Measurements from ENCODE around the gene GALNT12.
A peak's percentile ranks its signal among the peaks of the same experiment; 100 is the strongest.

Gene GALNT12

DNA sequence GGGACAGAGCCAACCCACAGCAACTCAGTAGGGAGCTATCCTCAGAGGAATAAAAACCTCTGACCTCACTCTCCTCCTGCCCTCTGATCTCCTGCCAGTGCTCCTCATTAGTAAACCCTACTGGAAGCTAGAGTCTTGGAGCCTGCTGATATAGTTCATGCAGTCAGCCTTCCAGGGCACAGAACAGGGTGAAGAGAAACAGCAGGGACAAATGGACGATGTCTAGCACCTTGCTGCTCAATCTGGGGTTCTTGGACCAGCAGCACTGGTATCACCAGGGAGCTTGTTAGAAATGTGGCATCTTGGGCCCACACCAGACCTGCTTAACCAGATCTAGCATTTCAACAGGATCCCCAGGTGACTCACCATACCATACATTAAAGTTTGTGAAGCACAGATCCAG lies 5.5 kb upstream of the GALNT12 start:
- peaks cover 4 to 7% of the 10 kb centered on the region in 2 donors for H3K4me1 Mint-ChIP-seq (ENCODE audit: low read depth in 2 of 2)
- no peaks in the 10 kb centered on the region for H3K9me3 Mint-ChIP-seq
- DNase-seq: no peak
- H3K27ac Mint-ChIP-seq: no peak overlapping the region
- H3K27me3 Mint-ChIP-seq: peaks cover 12 to 15% of the 10 kb centered on the region in 2 donors
- H3K36me3 Mint-ChIP-seq (ENCODE audit: insufficient read depth): no peaks in the 10 kb centered on the region
- ATAC-seq (replicated peaks): no peak
- H3K4me3 Mint-ChIP-seq: no peak overlapping the region

DNA sequence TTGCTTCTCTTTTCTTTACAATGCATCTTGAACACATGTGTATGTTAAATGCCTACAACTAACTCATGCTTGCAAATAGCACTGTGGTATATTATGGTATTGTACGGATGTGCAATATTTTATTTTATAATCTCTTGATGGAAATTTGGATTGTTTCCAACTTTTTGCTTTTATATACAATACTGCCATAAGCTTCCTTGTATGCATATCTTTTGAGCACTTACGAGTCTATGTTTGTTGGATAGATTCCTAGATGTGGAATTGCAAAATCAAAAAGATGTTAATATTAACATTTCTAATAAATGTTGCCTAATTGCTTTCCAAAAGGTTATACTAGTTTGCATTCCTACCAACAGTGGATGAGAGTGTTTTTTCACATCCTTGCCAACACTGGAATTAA lies 3.4 kb upstream of the GALNT12 start:
- no peak overlapping the region for H3K4me3 Mint-ChIP-seq
- H3K27ac Mint-ChIP-seq: no peak overlapping the region
- H3K4me1 Mint-ChIP-seq (ENCODE audit: low read depth in 2 of 2): peaks cover 15 to 19% of the 10 kb centered on the region in 2 donors
- ATAC-seq (replicated peaks) (no peak), DNase-seq (no peak)
- peaks cover 3% of the 10 kb centered on the region for H3K36me3 Mint-ChIP-seq (ENCODE audit: insufficient read depth)
- no peaks in the 10 kb centered on the region for H3K9me3 Mint-ChIP-seq
- H3K27me3 Mint-ChIP-seq: peaks cover 12 to 15% of the 10 kb centered on the region in 2 donors

DNA sequence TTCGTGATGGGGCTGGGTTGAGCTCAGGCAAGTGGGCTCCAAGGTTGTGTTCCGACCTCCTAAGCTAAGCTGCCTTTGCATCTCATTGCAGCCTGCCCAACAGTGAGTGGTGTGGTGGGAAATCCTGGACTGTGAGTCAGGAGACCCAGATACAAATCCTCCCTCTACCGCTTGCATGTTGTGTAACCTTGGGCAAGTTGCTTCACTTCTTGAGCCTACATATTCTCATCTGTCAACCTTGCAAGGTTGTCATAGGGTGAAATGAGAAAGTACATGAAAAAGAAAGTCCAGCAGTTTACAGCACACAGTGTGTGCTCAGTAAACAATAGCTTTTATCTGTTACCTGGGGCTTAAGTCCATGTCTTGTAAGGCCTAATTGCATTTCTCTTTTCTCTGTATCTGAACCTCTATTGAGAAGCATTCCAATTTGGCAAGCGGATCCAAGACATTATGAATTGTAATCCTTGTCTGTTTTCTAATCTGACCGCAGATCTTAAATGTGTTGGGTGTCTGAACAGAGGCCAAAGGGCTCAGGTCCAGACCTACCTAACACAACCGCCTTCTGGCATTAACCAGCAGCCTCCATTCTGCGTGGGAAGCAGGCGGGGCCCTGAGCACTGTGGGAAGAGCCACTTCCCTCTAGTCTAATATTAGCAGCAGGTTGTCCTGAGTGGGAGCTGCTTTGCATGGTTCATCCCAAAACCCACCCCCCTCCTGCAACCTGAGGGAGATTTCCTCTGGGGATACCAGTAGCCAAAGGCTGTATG lies 1.8 kb upstream of the GALNT12 start:
- peaks cover 12 to 15% of the 10 kb centered on the region in 2 donors for H3K27me3 Mint-ChIP-seq
- H3K36me3 Mint-ChIP-seq (ENCODE audit: insufficient read depth): peaks cover 3% of the 10 kb centered on the region
- DNase-seq (no peak), ATAC-seq (replicated peaks) (no peak)
- no peak overlapping the region for H3K4me3 Mint-ChIP-seq
- no peaks in the 10 kb centered on the region for H3K9me3 Mint-ChIP-seq
- H3K27ac Mint-ChIP-seq: no peak overlapping the region
- H3K4me1 Mint-ChIP-seq (ENCODE audit: low read depth in 2 of 2): peaks cover 15 to 24% of the 10 kb centered on the region in 2 donors

DNA sequence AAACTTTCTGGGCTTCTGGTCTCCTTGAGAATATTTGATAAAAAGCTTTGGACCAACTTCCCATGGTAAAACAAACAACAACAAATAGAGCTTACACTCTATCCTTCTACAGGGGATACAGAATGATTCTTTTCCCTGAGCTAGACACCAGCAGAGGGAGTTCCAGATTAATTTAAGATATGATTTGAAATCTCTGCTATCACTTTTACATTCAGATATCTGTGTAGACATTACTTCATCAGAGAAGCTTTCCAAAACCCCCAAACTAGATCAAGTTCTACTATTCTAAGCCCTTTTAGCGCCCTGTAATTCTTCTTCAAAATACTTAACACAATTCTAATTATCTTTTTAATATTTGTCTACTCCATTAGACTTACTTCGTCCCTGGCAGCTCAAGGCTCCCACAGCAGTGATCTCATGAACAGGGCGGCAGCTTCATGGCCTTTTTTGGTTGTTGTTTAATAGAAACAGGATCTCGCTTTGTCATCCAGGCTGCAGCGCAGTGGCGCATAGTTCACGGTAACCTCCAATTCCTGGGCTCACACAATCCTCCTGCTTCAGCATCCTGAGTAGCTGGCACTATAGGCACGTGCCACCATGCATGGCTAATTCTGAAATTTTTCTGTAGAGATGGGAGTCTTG lies 955 bp upstream of the GALNT12 start:
- H3K27ac Mint-ChIP-seq: no peak overlapping the region
- DNase-seq (no peak), ATAC-seq (replicated peaks) (no peak)
- no peaks in the 10 kb centered on the region for H3K9me3 Mint-ChIP-seq
- H3K36me3 Mint-ChIP-seq (ENCODE audit: insufficient read depth): peaks cover 3% of the 10 kb centered on the region
- peaks cover 12 to 15% of the 10 kb centered on the region in 2 donors for H3K27me3 Mint-ChIP-seq
- H3K4me1 Mint-ChIP-seq (ENCODE audit: low read depth in 2 of 2): peaks cover 15 to 24% of the 10 kb centered on the region in 2 donors
- H3K4me3 Mint-ChIP-seq: peak overlapping the region; percentile 89 to 91

DNA sequence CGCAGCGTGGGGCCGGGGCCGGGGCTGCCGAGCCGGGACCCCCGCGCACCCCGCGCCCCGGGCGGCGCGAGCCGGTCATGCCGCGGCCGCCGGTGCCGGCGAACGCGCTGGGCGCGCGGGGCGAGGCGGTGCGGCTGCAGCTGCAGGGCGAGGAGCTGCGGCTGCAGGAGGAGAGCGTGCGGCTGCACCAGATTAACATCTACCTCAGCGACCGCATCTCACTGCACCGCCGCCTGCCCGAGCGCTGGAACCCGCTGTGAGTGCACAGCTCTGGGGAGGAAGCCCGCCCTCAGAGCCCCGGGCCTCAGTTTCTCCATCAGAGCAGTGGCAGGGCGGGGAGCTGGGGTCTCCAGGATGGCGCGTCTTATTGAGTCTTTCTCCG lies 335 bp downstream of the GALNT12 start:
- Mint-ChIP-seq H3K4me1 (ENCODE audit: low read depth in 2 of 2) (peaks cover 15 to 24% of the 10 kb centered on the region in 2 donors), H3K4me3 (peak overlapping the region; percentile 79 to 81), H3K27ac (no peak overlapping the region), H3K36me3 (ENCODE audit: insufficient read depth) (peaks cover 3% of the 10 kb centered on the region), H3K9me3 (no peaks in the 10 kb centered on the region), H3K27me3 (peaks cover 6 to 12% of the 10 kb centered on the region in 2 donors)
- DNase-seq (no peak), ATAC-seq (replicated peaks) (peak; percentile 50)

DNA sequence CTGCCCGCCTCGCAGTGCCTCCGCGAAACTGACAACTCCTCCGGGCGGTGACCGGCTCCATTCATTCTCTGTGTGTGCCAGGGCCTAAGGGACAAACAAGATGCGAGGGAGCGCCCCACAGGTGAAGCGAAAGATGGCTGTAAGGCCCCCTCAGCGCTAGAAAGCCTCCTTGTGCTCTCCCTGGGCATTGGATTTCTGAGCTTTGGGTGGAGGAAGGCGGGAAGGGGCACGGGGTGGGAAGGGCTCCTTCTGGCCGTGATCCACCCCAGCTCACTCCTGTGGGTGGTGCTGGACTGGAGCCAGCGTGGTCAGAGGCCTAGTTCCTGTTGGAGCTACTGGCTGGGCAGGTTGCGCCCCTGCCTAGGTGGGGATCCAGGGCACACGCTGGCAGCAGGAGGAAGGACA lies 943 bp downstream of the GALNT12 start:
- no peaks in the 10 kb centered on the region for H3K9me3 Mint-ChIP-seq
- no peak for DNase-seq
- peaks cover 15 to 24% of the 10 kb centered on the region in 2 donors for H3K4me1 Mint-ChIP-seq (ENCODE audit: low read depth in 2 of 2)
- H3K4me3 Mint-ChIP-seq: peak overlapping the region; percentile 79 to 81
- H3K36me3 Mint-ChIP-seq (ENCODE audit: insufficient read depth): peaks cover 3% of the 10 kb centered on the region
- H3K27ac Mint-ChIP-seq: no peak overlapping the region
- ATAC-seq (replicated peaks): no peak
- peaks cover under 1 to 8% of the 10 kb centered on the region in 2 donors for H3K27me3 Mint-ChIP-seq

DNA sequence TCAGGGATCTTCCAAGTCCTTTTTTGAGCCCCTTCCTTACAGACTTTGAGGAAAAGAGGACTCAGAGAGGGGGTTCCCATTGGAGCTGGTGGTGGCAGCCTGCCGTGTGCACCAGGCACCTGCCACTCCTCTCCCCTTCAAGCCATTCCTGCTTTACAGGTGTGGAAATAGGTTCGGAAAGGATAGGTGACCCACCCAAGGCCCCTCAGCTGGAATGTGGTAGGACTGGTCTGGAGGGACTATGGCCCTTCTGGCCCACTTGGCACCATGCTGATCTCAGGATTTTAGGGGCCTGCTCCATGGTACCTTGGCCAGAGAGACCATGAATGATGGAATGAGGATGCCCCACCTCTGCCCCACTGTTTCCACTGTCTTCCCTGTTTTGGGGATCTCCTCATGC lies 1.4 kb downstream of the GALNT12 start:
- Mint-ChIP-seq H3K27ac (no peak overlapping the region), H3K27me3 (peaks cover 0 to 6% of the 10 kb centered on the region in 2 donors), H3K4me1 (ENCODE audit: low read depth in 2 of 2) (peaks cover 15 to 24% of the 10 kb centered on the region in 2 donors), H3K36me3 (ENCODE audit: insufficient read depth) (peaks cover 3% of the 10 kb centered on the region), H3K9me3 (no peaks in the 10 kb centered on the region), H3K4me3 (peak overlapping the region; percentile 79 to 81)
- DNase-seq: no peak
- ATAC-seq (replicated peaks): no peak

DNA sequence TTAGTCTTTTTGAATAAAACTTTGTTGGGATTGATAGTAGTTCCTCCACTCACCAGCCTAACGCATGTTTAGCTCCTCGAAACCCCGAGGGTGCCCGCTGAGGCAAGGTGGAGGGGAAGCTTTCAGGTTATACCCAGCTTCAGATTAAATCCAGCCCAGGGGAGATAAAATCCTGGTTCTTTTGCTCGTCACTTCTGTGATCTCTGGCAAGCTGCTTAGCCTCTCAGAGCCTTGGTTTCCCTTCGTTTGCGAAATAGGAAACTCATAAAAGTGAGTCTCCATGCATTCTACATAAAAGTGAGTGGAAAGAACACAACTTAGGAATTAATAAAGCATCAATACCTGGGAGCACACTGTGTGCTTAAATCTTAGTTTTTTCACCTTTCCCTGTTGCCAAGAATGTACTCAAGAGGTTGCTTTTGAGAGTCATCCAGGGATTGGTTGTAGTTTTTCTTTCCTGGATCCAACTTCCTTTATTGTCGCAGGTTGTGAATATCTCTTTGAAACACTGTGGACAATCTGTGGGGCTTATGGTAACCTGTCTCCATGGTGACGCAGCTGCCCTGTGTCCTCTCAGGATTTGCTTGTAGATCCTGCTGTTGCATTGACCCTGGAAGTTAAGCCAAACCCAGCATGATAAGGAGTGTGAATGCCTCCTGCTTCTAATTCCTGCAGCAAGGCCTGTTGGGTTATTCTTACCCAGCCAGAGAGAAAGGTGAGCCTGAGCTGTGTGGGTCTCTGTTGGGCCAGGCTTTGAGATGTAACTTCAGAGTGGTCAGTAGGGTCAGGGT lies 2.0 kb downstream of the GALNT12 start:
- Mint-ChIP-seq H3K4me1 (ENCODE audit: low read depth in 2 of 2) (peaks cover 15 to 26% of the 10 kb centered on the region in 2 donors), H3K27ac (no peak overlapping the region), H3K27me3 (peaks cover 0 to 5% of the 10 kb centered on the region in 2 donors), H3K4me3 (peak overlapping the region; percentile 79 to 81), H3K36me3 (ENCODE audit: insufficient read depth) (peaks cover 6% of the 10 kb centered on the region), H3K9me3 (no peaks in the 10 kb centered on the region)
- DNase-seq (no peak), ATAC-seq (replicated peaks) (no peak)

DNA sequence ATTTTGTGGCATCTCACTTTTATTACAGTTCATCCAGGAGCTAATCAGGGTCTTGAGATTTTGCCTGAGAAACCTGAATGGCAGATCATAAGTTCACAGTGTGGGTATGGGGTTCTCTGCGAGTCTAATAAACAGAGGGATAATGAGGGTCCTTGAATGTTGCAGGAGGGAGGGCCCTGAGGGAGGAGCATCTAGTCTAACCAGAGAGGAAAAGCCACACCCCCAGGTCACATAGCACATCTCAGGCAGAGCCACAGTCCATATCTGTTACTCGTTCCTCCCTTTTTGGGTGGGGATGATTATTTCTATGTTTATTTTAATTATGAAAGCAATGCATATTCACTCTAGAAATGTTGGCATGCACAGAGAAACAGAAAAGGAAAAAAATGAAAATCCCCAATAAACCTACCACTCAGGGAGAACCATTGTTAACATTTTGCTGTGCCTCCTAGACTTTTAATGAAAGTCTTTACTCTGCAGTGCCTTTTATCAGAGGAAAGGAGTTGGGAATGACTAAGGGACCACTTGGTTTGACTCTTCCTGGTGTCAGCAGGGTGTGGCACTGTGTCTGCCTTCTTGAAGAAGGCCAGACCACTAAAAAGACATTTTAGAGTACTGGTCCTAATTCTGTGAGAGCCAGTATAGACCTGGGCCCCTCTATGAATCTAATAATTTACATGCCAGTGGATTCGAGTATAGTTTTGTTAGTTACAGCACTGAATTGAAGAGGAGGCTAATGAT lies 2.8 kb downstream of the GALNT12 start:
- Mint-ChIP-seq H3K36me3 (ENCODE audit: insufficient read depth) (peaks cover 6% of the 10 kb centered on the region), H3K27me3 (no peaks in the 10 kb centered on the region), H3K27ac (no peak overlapping the region), H3K4me1 (ENCODE audit: low read depth in 2 of 2) (peaks cover 15 to 26% of the 10 kb centered on the region in 2 donors), H3K4me3 (no peak overlapping the region), H3K9me3 (no peaks in the 10 kb centered on the region)
- DNase-seq (no peak), ATAC-seq (replicated peaks) (no peak)

DNA sequence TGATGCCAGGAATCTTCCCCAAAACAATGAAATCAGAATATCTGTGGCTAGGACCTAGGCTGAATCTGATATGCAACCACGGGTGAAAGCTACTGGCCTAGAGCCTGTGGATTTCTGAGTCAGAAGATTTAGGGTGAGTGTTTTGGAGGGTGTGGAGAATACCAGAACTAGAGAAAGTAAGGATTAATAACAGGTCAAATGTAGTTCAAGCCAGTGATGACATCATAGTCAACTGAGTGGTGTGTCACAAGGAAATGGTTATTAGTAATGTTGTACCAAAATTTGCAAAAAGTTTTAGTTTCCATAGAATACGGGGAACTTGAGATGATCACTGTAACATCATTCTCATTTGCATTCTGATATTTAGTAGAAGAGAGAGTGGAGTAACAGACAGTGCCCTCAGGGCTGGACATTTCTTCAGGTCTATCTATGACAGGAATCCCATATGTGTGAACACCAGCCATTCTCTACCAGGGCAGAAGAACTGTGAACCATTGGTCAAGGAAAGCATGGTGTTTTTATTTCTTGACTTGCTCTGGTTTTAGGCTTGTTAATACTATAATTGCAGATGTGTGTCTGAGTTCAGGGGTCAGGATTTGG lies 3.7 kb downstream of the GALNT12 start:
- DNase-seq (no peak), ATAC-seq (replicated peaks) (no peak)
- H3K9me3 Mint-ChIP-seq: no peaks in the 10 kb centered on the region
- peaks cover 15 to 26% of the 10 kb centered on the region in 2 donors for H3K4me1 Mint-ChIP-seq (ENCODE audit: low read depth in 2 of 2)
- no peaks in the 10 kb centered on the region for H3K27me3 Mint-ChIP-seq
- H3K27ac Mint-ChIP-seq: no peak overlapping the region
- no peak overlapping the region for H3K4me3 Mint-ChIP-seq
- peaks cover 6% of the 10 kb centered on the region for H3K36me3 Mint-ChIP-seq (ENCODE audit: insufficient read depth)

DNA sequence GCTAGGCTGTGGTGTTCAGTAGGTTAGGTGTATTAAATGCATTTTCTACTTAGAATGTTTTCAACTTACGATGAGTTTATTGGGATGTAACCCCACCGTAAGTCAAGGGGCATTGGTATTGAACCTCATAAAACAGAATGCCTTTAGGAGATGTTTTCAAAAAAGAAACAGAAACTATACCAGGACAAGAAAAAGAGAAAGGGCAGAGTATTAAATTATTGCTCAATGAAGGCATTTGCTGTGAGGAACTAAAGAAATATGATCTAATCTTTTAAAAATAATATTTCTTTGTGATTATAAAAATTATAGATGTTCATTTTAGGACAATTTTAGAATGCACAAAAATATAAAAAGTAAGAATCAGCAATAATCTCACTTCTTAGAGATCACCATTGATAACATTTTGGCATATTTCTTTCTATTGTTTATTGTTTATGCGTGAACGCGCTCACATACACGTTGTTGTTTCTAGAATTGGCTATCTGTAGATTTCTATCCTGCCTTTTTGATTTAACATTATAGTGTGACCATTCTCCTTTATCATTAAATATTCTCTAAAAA lies 8.0 kb downstream of the GALNT12 start:
- Mint-ChIP-seq H3K9me3 (no peaks in the 10 kb centered on the region), H3K27ac (peak overlapping the region in 1 of 2 donors; percentile 32), H3K4me1 (ENCODE audit: low read depth in 2 of 2) (peaks cover 0 to 2% of the 10 kb centered on the region in 2 donors), H3K27me3 (no peaks in the 10 kb centered on the region), H3K36me3 (ENCODE audit: insufficient read depth) (peaks cover 2% of the 10 kb centered on the region), H3K4me3 (no peak overlapping the region)
- no peak for ATAC-seq (replicated peaks)
- no peak for DNase-seq

DNA sequence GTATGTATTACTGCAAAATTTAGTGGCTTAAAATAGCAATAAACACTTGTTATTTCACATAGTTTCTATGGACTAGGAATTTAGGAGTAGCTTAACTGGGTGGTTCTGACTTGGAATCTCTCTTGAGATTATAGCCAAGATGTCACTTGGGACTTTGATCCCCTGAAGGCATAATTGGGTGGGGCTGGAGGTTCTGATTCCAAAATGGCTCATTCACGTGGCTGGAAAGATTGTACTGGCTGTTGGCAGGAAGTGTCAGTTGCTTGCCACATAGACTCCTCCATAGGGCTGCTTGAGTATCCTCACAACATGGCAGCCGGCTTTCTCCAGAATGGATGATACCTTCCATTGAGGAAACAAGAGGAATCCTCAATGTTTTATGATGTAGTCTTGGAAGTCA lies 11.3 kb downstream of the GALNT12 start:
- no peak for ATAC-seq (replicated peaks)
- H3K27ac Mint-ChIP-seq: no peak overlapping the region
- H3K9me3 Mint-ChIP-seq: no peaks in the 10 kb centered on the region
- H3K4me3 Mint-ChIP-seq: no peak overlapping the region
- H3K4me1 Mint-ChIP-seq (ENCODE audit: low read depth in 2 of 2): peaks cover 0 to 5% of the 10 kb centered on the region in 2 donors
- H3K36me3 Mint-ChIP-seq (ENCODE audit: insufficient read depth): peaks cover 2% of the 10 kb centered on the region
- H3K27me3 Mint-ChIP-seq: no peaks in the 10 kb centered on the region
- no peak for DNase-seq
